MM.1S (cell line): ENCODE results near the gene TROAP.

Experiments
- EZH2 ChIP-seq: fragments of 300-600 bp; sonication (generic); optimal IDR thresholded peaks from 2 replicates; pipeline ENCODE3; 2017; ENCODE audit warnings: low read depth, mild to moderate bottlenecking, antibody characterized with exemption, low read length, mixed read lengths
- EZH2phosphoT487 ChIP-seq: fragments of 300-600 bp; sonication (generic); IDR thresholded peaks from 2 replicates; pipeline ENCODE4 v1.6.1; 2018; ENCODE audit warnings: antibody characterized with exemption, low read length
- TF ChIP-seq, protein P1 (sequence below): fragments of 300-600 bp; sonication (generic); IDR thresholded peaks from 2 replicates; pipeline ENCODE4 v1.5.1; 2016; ENCODE audit warnings: antibody characterized with exemption, low read length, mixed read lengths

DNA sequence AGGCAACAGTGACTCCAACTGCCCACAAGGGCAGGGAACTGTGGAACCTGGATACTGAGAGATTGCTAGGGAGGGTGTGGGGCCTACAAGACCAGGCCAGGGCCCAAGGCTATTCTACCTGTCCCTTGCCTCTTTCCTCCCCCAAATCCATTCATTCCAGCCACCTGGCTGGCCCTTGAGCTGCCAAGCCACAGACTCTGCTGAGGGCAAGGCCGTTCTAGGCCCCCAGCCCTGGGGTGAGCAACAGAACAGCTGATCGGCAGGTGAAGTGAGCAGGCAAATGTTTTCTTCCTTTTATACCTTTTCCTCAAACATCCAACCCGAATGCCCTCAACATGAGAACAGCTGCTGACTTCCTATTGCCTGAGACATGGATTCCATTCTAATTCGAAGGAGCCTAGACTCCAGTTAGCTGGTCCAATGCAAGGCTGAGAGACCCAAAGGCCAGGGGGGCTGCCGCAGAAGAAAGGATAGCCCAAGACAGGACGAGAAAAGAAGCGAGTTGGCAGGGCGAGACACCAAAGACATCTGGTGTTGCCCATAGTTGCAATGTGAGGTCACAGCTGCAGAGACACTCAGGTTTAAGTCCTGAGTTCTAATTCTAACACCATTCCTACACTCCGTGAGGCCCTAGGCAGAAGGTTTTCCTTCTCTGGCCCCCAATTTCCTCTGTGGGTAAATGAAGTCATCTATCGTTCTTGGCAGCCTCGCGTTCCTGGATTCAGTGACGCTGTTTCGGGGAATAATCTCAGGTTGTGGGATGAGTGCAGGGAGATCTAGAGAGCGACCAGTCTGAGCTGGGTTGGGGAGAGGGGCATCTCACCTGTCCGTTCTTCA, 12.3 kb downstream of the TROAP start:
- TF ChIP-seq, protein P1, sequence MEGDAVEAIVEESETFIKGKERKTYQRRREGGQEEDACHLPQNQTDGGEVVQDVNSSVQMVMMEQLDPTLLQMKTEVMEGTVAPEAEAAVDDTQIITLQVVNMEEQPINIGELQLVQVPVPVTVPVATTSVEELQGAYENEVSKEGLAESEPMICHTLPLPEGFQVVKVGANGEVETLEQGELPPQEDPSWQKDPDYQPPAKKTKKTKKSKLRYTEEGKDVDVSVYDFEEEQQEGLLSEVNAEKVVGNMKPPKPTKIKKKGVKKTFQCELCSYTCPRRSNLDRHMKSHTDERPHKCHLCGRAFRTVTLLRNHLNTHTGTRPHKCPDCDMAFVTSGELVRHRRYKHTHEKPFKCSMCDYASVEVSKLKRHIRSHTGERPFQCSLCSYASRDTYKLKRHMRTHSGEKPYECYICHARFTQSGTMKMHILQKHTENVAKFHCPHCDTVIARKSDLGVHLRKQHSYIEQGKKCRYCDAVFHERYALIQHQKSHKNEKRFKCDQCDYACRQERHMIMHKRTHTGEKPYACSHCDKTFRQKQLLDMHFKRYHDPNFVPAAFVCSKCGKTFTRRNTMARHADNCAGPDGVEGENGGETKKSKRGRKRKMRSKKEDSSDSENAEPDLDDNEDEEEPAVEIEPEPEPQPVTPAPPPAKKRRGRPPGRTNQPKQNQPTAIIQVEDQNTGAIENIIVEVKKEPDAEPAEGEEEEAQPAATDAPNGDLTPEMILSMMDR = no peak
- TF ChIP-seq EZH2 = no peak
- no peak for TF ChIP-seq EZH2phosphoT487
